ENCODE data around the gene SPRY1.

The SPRY1 gene

DNA sequence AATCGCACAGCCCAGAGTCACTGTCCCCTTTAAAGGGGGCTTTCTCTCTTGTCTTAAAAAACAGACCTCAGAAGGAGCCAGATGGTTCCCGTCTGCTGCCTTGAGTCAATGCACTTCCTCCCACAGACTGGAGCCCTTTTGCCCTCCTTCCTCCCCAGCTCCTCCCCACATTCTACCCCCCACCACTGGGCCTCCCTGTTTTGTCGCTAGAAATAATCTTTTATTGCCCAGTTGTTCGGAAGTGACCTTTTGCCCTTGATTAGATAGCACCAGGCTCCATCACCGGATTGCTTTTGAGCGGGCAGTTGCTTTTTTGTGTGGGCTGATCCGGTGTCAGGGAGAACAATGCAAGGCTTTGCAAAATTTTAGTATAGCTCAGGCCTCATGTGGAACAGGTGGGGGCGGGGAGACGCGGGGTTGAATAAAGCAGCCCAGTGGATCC, 47.7 kb downstream of the SPRY1 start:
- DNase-seq (ENCODE audit: low read depth), result peak; percentile 3

DNA sequence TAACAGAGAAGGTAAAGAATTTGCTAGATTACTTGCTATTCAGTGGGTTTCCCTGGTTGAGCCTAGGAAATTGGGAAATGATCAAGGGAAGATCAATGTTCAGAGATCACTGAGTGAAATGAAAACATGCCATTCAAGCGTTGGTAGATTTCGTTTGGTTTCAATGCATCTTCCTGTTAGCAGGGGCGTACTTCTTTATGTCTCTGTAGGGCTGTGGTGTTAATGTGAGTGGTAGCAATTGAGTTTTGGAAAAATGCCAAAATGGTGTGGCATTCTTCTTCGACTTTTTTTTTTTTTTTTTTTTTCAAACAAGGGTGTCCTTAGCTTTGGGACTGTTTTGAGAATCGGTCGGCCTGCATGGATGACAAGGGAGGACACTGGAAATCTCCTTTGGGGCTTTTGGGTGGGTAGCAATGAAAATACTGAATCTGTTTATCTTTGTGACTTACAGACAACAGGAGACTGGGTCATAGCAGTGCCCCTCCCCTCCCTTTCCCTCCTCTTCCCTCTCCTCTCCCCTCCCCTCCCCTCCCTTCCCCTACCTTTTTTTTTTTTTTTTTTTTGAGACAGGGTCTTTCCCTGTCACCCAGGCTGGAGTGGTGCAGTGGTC, 50.4 kb downstream of the SPRY1 start:
- DNase-seq (ENCODE audit: low read depth), result no peak

DNA sequence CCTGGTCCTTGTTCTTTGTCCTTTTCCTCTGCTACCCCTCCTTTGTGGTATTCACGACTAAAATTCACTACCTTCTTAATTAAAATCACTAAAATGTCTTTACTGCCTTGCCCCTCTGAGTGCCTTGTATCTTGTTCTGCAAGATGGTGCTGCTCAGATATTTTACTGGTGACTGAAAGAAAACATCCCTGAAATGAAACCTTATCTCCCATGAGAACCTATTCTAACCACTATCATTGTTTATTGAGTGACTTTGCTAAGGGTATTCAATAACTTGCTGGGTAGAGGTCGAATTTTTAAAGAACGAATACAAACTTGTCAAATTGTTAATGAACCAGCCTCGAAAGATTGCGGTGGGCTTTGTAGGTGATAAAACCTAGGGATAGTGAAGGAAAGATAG, 52.8 kb downstream of the SPRY1 start:
- DNase-seq (ENCODE audit: low read depth), result no peak

DNA sequence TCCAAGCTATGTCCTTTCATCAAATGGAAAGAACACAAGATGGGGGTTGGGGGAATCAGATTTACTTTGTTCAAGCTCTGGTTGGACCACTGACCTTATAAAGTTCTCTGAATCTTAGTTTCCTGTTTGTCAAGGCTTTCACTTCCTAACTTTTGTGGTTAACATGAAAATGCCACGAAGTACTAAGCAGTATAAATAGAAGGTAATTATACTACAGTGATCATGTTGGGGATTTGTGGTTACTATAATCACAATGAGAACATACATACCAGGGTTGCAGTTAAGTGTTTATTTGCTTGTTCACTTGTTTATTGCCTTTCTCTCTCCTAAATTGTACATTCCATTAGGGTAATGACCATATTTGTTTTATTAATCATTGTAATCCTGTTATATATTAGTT, 53.2 kb downstream of the SPRY1 start:
- no peak for DNase-seq (ENCODE audit: low read depth)

DNA sequence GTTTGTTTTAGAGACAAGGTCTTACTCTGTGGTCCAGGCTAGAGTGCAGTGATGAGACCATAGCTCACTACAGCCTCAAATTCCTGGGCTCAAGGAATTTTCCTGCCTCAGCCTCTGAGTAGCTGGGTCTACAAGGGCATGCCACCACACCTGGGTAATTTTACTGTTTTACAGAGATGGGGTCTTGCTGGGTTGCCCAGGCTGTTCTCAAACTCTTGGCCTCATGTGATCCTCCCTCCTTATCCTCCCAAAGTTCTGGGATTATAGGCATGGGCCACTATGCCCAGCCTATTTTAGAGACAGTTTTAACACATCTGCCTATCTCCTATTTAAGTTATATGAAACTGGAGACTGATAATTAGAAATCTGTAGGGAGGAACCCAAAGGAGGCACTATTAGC, 53.8 kb downstream of the SPRY1 start:
- DNase-seq (ENCODE audit: low read depth), result no peak

DNA sequence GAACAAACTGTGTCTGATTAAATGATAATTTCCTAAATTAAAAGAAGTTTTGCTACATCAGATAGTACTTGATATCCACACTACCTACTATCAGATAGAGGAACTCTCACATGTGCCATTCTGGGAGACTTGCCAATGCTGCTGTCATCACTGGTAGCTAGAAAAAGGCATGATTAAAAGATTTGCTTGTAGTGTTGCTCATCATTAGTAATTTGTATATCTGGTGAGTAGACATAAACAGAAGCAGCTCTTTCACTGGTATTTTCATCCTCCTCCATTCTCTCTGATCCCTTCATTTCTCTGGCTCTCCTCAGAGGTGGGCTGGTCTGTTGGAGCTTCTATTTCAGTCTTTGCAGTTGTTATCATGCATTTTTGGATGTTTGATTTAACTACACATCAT, 56.0 kb downstream of the SPRY1 start:
- no peak for DNase-seq (ENCODE audit: low read depth)

DNA sequence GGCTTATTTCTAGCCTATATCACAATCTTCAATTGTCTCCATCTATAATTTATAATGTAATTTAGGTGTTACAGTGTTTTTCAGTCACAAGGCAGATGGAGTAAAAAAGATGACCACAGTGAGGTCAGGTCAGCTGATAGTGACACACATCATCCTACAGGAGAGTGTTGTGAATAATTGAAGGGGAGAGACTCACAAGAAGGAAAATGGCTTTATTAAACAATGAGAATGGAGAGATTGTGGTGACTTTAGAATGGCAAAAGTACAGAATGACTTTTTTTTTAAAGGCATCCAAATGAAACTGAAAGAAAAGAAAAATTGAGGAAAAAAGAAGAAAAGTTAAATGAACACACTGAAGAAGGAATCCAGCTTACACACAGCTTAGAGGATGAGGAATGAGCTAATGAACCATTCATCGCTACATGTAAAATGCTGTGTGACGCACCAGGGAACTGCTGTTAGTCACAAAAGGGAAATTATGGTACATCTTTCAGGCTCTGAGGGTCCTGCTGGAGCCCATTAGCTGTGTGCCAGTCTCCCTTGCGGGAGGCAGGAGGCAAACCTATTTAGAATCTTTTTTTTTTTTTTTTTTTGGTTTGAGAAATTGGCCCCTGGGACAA, 56.6 kb downstream of the SPRY1 start:
- DNase-seq (ENCODE audit: low read depth), result no peak

Measured in stimulated activated CD8-positive, alpha-beta memory T cell treated with anti-CD3 and anti-CD28 coated beads, Interleukin-4, amount 100 ng/mL, for 24 hours (primary cell).